Measurements from ENCODE around the gene OGFR.

The OGFR gene

GRCh38 chr20:62825986-62826645 lies 21.5 kb downstream of the OGFR start:
- H3K4me3 ChIP-seq (ENCODE audit: control insufficient read depth, low read depth, low read length), result no peak overlapping the region
- DNase-seq (ENCODE audit: low read depth), result no peak
- no peak for TF ChIP-seq CTCF (conservative IDR thresholded peaks at IDR 0.05; ENCODE audit: control insufficient read depth, insufficient read depth, low read depth, low read length)

GRCh38 chr20:62826646-62827310 lies 22.1 kb downstream of the OGFR start:
- TF ChIP-seq CTCF (conservative IDR thresholded peaks at IDR 0.05; ENCODE audit: control insufficient read depth, insufficient read depth, low read depth, low read length), result no peak
- no peak overlapping the region for H3K4me3 ChIP-seq (ENCODE audit: control insufficient read depth, low read depth, low read length)
- no peak for DNase-seq (ENCODE audit: low read depth)

- TF ChIP-seq CTCF (conservative IDR thresholded peaks at IDR 0.05; ENCODE audit: control insufficient read depth, insufficient read depth, low read depth, low read length), result no peak
- DNase-seq (ENCODE audit: low read depth), result no peak
- H3K4me3 ChIP-seq (ENCODE audit: control insufficient read depth, low read depth, low read length), result no peak overlapping the region
Measured at GRCh38 chr20:62827311-62828038, 22.8 kb downstream of the OGFR start.

GRCh38 chr20:62828051-62828450 lies 23.4 kb downstream of the OGFR start:
- H3K4me3 ChIP-seq (ENCODE audit: control insufficient read depth, low read depth, low read length), result no peak overlapping the region
- TF ChIP-seq CTCF (conservative IDR thresholded peaks at IDR 0.05; ENCODE audit: control insufficient read depth, insufficient read depth, low read depth, low read length), result no peak
- DNase-seq (ENCODE audit: low read depth), result no peak

- no peak for TF ChIP-seq CTCF (conservative IDR thresholded peaks at IDR 0.05; ENCODE audit: control insufficient read depth, insufficient read depth, low read depth, low read length)
- H3K4me3 ChIP-seq (ENCODE audit: control insufficient read depth, low read depth, low read length), result no peak overlapping the region
- no peak for DNase-seq (ENCODE audit: low read depth)
Measured at GRCh38 chr20:62828511-62829230, 24.0 kb downstream of the OGFR start.
